ENCODE data around the gene CBY2. TPM values are rescaled to one million over a fixed set of nuclear protein-coding genes. Genes with fewer than 3 reads are reported as not detected.

The CBY2 gene
- total RNA-seq, 1 experiment from 2014 or later: not detected

DNA sequence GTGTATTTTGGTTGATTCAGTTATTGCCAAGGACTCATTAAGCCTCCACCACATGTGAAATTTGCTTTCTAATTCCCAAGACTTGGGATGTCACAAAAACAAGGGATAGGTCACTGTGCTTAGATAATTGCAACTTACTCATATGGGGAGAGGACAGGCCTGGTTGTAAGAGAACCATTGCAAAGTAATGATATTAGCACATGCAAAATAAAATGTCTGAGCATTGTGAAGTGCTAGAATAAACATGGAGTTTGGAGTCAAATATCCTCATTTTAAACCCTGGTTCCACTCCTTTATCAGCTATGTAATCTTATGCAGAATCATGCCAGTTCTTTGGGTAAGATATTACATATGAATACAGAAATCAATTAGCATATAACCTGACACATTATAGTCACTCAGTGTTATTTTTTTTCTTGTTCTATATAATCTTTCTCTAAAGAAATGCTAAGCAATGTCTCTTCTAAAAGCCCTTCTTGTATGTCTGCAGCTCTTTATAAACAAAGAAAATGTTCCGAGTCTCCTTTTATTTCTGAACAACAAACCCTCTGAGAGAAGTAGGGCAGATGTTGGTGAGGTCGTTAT, 5.5 kb downstream of the CBY2 start:
- H3K27me3 Mint-ChIP-seq (ENCODE audit: low read depth): peaks cover 7% of the 10 kb centered on the region; the same call in 1 of the 2 replicates
- no peak for DNase-seq
- H3K27ac Mint-ChIP-seq: no peak overlapping the region
- Histone ChIP-seq H2BK15ac (ENCODE audit: low read depth, low read length) (no peak overlapping the region), H4K91ac (ENCODE audit: insufficient read length, low read depth, low read length) (no peak overlapping the region), H3K79me2 (ENCODE audit: insufficient read depth, low read length) (no peaks in the 10 kb centered on the region), H3K9ac (ENCODE audit: extremely low read depth, insufficient read length, low read length) (no peak overlapping the region), H2BK12ac (ENCODE audit: insufficient read length, low read depth, low read length) (no peak overlapping the region), H3K23me2 (ENCODE audit: insufficient read length, low read depth, low read length, poor library complexity, severe bottlenecking) (no peaks in the 10 kb centered on the region), H3K14ac (ENCODE audit: insufficient read depth, low read length) (no peak overlapping the region), H4K8ac (replicated peaks; ENCODE audit: insufficient read length, low read depth, low read length) (no peak overlapping the region), H3K56ac (ENCODE audit: insufficient read length, low read depth, low read length) (no peak overlapping the region), H3K9me3 (ENCODE audit: control insufficient read depth, low read depth, low read length) (no peaks in the 10 kb centered on the region), H3K27me3 (ENCODE audit: insufficient read depth, low read length) (no peaks in the 10 kb centered on the region), H3K79me1 (ENCODE audit: insufficient read depth, low read depth, low read length, poor library complexity, severe bottlenecking) (no peaks in the 10 kb centered on the region), H3K4me1 (ENCODE audit: insufficient read depth, low read length) (no peaks in the 10 kb centered on the region; the same call in 1 of the 2 replicates), H3K4me2 (ENCODE audit: insufficient read depth, insufficient read length, low read length) (no peak overlapping the region), H3K23ac (ENCODE audit: insufficient read length, low read depth, low read length) (no peak overlapping the region), H2BK120ac (ENCODE audit: low read depth, low read length, poor library complexity, severe bottlenecking) (no peak overlapping the region), H3T11ph (ENCODE audit: low read length) (no peak overlapping the region), H2BK20ac (ENCODE audit: low read depth, low read length, poor library complexity, severe bottlenecking) (no peak overlapping the region), H2BK5ac (ENCODE audit: insufficient read length, low read length) (no peak overlapping the region), H4K20me1 (ENCODE audit: control insufficient read depth, insufficient read depth, insufficient read length) (no peaks in the 10 kb centered on the region), H3K4ac (ENCODE audit: low read depth, low read length) (no peak overlapping the region), H3K27ac (ENCODE audit: insufficient read length, low read depth, low read length) (no peak overlapping the region), H4K5ac (ENCODE audit: insufficient read length, low read depth, low read length) (no peak overlapping the region), H2AK5ac (ENCODE audit: insufficient read length, low read length) (no peak overlapping the region), H2AFZ (ENCODE audit: low read length) (no peak overlapping the region), H3K18ac (ENCODE audit: insufficient read length, low read depth, low read length) (no peak overlapping the region)
- H3K4me3 Mint-ChIP-seq: no peak overlapping the region
- TF ChIP-seq, protein P1, sequence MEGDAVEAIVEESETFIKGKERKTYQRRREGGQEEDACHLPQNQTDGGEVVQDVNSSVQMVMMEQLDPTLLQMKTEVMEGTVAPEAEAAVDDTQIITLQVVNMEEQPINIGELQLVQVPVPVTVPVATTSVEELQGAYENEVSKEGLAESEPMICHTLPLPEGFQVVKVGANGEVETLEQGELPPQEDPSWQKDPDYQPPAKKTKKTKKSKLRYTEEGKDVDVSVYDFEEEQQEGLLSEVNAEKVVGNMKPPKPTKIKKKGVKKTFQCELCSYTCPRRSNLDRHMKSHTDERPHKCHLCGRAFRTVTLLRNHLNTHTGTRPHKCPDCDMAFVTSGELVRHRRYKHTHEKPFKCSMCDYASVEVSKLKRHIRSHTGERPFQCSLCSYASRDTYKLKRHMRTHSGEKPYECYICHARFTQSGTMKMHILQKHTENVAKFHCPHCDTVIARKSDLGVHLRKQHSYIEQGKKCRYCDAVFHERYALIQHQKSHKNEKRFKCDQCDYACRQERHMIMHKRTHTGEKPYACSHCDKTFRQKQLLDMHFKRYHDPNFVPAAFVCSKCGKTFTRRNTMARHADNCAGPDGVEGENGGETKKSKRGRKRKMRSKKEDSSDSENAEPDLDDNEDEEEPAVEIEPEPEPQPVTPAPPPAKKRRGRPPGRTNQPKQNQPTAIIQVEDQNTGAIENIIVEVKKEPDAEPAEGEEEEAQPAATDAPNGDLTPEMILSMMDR (conservative IDR thresholded peaks at IDR 0.05): no peak
- H3K36me3 Mint-ChIP-seq (ENCODE audit: insufficient read depth in 1 of 3, low read depth in 3 of 3): no peaks in the 10 kb centered on the region; a peak in 1 of 7 replicates
- peaks cover 22 to 25% of the 10 kb centered on the region in 2 experiments for H3K4me1 Mint-ChIP-seq
- WGBS (ENCODE audit: extremely low coverage, insufficient read length, low lambda C conversion rate): no CpG with 5 or more reads among the region's 2 CpGs
- H3K9me3 Mint-ChIP-seq: no peaks in the 10 kb centered on the region; a peak in 1 of 5 replicates
